ENCODE measurements around the gene DLGAP4.

The DLGAP4 gene

GRCh38 chr20:36336204-36336603 is 30.1 kb downstream of the DLGAP4 start:
- H3K4me3 ChIP-seq (ENCODE audit: insufficient read depth in 1 of 2, low read depth in 1 of 2, low read length in 2 of 2) = no peak overlapping the region
- no peak overlapping the region for H3K9ac ChIP-seq (ENCODE audit: low read length)
- H3K14ac ChIP-seq (ENCODE audit: low read length in 2 of 2) = no peak overlapping the region
- H3K9me3 ChIP-seq (ENCODE audit: control insufficient read depth, low read length) = no peaks in the 10 kb centered on the region
- H3K27ac ChIP-seq (ENCODE audit: low read length, poor library complexity, severe bottlenecking) = no peak overlapping the region
- H2AK5ac ChIP-seq (ENCODE audit: low read length, severe bottlenecking) = no peak overlapping the region
- no peaks in the 10 kb centered on the region for H3K36me3 ChIP-seq (ENCODE audit: control insufficient read depth in 1 of 2, insufficient read depth in 2 of 2, low read depth in 1 of 2, low read length in 2 of 2)
- no peak overlapping the region for H4K8ac ChIP-seq (ENCODE audit: low read length)
- H3K4me1 ChIP-seq (ENCODE audit: control insufficient read depth, insufficient read depth, low read depth, low read length) = no peaks in the 10 kb centered on the region
- H2BK15ac ChIP-seq (ENCODE audit: low read depth, poor library complexity, severe bottlenecking) = no peak overlapping the region
- no peak overlapping the region for H2AFZ ChIP-seq (ENCODE audit: low read depth, low read length)
- H3K4ac ChIP-seq (ENCODE audit: low read depth in 1 of 2, low read length in 2 of 2) = no peak overlapping the region
- peaks cover 51 to 91% of the 10 kb centered on the region in 2 experiments for H3K27me3 ChIP-seq (ENCODE audit: control insufficient read depth in 1 of 2, insufficient read depth in 1 of 2, low read length in 2 of 2)
- no peak overlapping the region for H3K18ac ChIP-seq (ENCODE audit: low read depth in 1 of 2, low read length in 2 of 2)
- H4K91ac ChIP-seq (ENCODE audit: low read length) = no peak overlapping the region
- no peak overlapping the region for H2BK12ac ChIP-seq (ENCODE audit: low read length in 2 of 2)
- no peak overlapping the region for H3K4me2 ChIP-seq (ENCODE audit: low read length, poor library complexity, severe bottlenecking)
- 92% methylated on average over 4 of the region's 4 CpGs for WGBS
- H3K23ac ChIP-seq (ENCODE audit: low read length in 2 of 2) = no peak overlapping the region
- DNase-seq = no peak
- H2BK5ac ChIP-seq (ENCODE audit: low read depth, low read length, poor library complexity, severe bottlenecking) = no peak overlapping the region
- H3K79me1 ChIP-seq (replicated peaks; ENCODE audit: low read length, poor library complexity, severe bottlenecking) = no peaks in the 10 kb centered on the region
- H2BK120ac ChIP-seq (ENCODE audit: low read depth, low read length) = no peak overlapping the region

GRCh38 chr20:36336954-36337704 is 31.0 kb downstream of the DLGAP4 start:
- no peaks in the 10 kb centered on the region for H3K36me3 ChIP-seq (ENCODE audit: control insufficient read depth in 1 of 2, insufficient read depth in 2 of 2, low read depth in 1 of 2, low read length in 2 of 2)
- no peak overlapping the region for H4K8ac ChIP-seq (ENCODE audit: low read length)
- H2BK12ac ChIP-seq (ENCODE audit: low read length in 2 of 2) = no peak overlapping the region
- 72% methylated on average over 12 of the region's 13 CpGs for WGBS
- no peak for DNase-seq
- no peak overlapping the region for H3K4me3 ChIP-seq (ENCODE audit: insufficient read depth in 1 of 2, low read depth in 1 of 2, low read length in 2 of 2)
- no peaks in the 10 kb centered on the region for H3K9me3 ChIP-seq (ENCODE audit: control insufficient read depth, low read length)
- no peak overlapping the region for H3K23ac ChIP-seq (ENCODE audit: low read length in 2 of 2)
- H3K18ac ChIP-seq (ENCODE audit: low read depth in 1 of 2, low read length in 2 of 2) = no peak overlapping the region
- H2AFZ ChIP-seq (ENCODE audit: low read depth, low read length) = no peak overlapping the region
- H3K9ac ChIP-seq (ENCODE audit: low read length) = no peak overlapping the region
- H3K14ac ChIP-seq (ENCODE audit: low read length in 2 of 2) = no peak overlapping the region
- H3K4me2 ChIP-seq (ENCODE audit: low read length, poor library complexity, severe bottlenecking) = no peak overlapping the region
- H2BK120ac ChIP-seq (ENCODE audit: low read depth, low read length) = no peak overlapping the region
- H3K4me1 ChIP-seq (ENCODE audit: control insufficient read depth, insufficient read depth, low read depth, low read length) = no peaks in the 10 kb centered on the region
- H4K91ac ChIP-seq (ENCODE audit: low read length) = no peak overlapping the region
- H3K4ac ChIP-seq (ENCODE audit: low read depth in 1 of 2, low read length in 2 of 2) = no peak overlapping the region
- H2BK5ac ChIP-seq (ENCODE audit: low read depth, low read length, poor library complexity, severe bottlenecking) = no peak overlapping the region
- H2BK15ac ChIP-seq (ENCODE audit: low read depth, poor library complexity, severe bottlenecking) = no peak overlapping the region
- H3K27ac ChIP-seq (ENCODE audit: low read length, poor library complexity, severe bottlenecking) = no peak overlapping the region
- peaks cover 48 to 85% of the 10 kb centered on the region in 2 experiments for H3K27me3 ChIP-seq (ENCODE audit: control insufficient read depth in 1 of 2, insufficient read depth in 1 of 2, low read length in 2 of 2)
- no peaks in the 10 kb centered on the region for H3K79me1 ChIP-seq (replicated peaks; ENCODE audit: low read length, poor library complexity, severe bottlenecking)
- H2AK5ac ChIP-seq (ENCODE audit: low read length, severe bottlenecking) = no peak overlapping the region

GRCh38 chr20:36337886-36338285 is 31.7 kb downstream of the DLGAP4 start:
- Histone ChIP-seq H3K18ac (ENCODE audit: low read depth in 1 of 2, low read length in 2 of 2) (no peak overlapping the region), H3K4ac (ENCODE audit: low read depth in 1 of 2, low read length in 2 of 2) (no peak overlapping the region), H2BK5ac (ENCODE audit: low read depth, low read length, poor library complexity, severe bottlenecking) (no peak overlapping the region), H3K4me3 (ENCODE audit: insufficient read depth in 1 of 2, low read depth in 1 of 2, low read length in 2 of 2) (no peak overlapping the region), H3K79me1 (replicated peaks; ENCODE audit: low read length, poor library complexity, severe bottlenecking) (no peaks in the 10 kb centered on the region), H3K14ac (ENCODE audit: low read length in 2 of 2) (no peak overlapping the region), H3K23ac (ENCODE audit: low read length in 2 of 2) (no peak overlapping the region), H3K4me2 (ENCODE audit: low read length, poor library complexity, severe bottlenecking) (no peak overlapping the region), H3K9ac (ENCODE audit: low read length) (no peak overlapping the region), H3K4me1 (ENCODE audit: control insufficient read depth, insufficient read depth, low read depth, low read length) (no peaks in the 10 kb centered on the region), H2BK120ac (ENCODE audit: low read depth, low read length) (no peak overlapping the region), H2AK5ac (ENCODE audit: low read length, severe bottlenecking) (no peak overlapping the region), H2AFZ (ENCODE audit: low read depth, low read length) (no peak overlapping the region), H4K8ac (ENCODE audit: low read length) (no peak overlapping the region), H3K27ac (ENCODE audit: low read length, poor library complexity, severe bottlenecking) (no peak overlapping the region), H3K36me3 (ENCODE audit: control insufficient read depth in 1 of 2, insufficient read depth in 2 of 2, low read depth in 1 of 2, low read length in 2 of 2) (no peaks in the 10 kb centered on the region), H3K9me3 (ENCODE audit: control insufficient read depth, low read length) (no peaks in the 10 kb centered on the region), H3K27me3 (ENCODE audit: control insufficient read depth in 1 of 2, insufficient read depth in 1 of 2, low read length in 2 of 2) (peaks cover 42 to 82% of the 10 kb centered on the region in 2 experiments), H2BK15ac (ENCODE audit: low read depth, poor library complexity, severe bottlenecking) (no peak overlapping the region), H4K91ac (ENCODE audit: low read length) (no peak overlapping the region), H2BK12ac (ENCODE audit: low read length in 2 of 2) (no peak overlapping the region)
- no peak for DNase-seq
- 84% methylated on average over 4 of the region's 4 CpGs for WGBS

GRCh38 chr20:36339646-36340592 is 33.8 kb downstream of the DLGAP4 start:
- H2AFZ ChIP-seq (ENCODE audit: low read depth, low read length) = no peak overlapping the region
- H3K9me3 ChIP-seq (ENCODE audit: control insufficient read depth, low read length) = no peaks in the 10 kb centered on the region
- H4K91ac ChIP-seq (ENCODE audit: low read length) = no peak overlapping the region
- no peaks in the 10 kb centered on the region for H3K79me1 ChIP-seq (replicated peaks; ENCODE audit: low read length, poor library complexity, severe bottlenecking)
- no peak overlapping the region for H3K9ac ChIP-seq (ENCODE audit: low read length)
- H3K27me3 ChIP-seq (ENCODE audit: control insufficient read depth in 1 of 2, insufficient read depth in 1 of 2, low read length in 2 of 2) = peaks cover 24 to 74% of the 10 kb centered on the region in 2 experiments
- H3K14ac ChIP-seq (ENCODE audit: low read length in 2 of 2) = no peak overlapping the region
- H2BK5ac ChIP-seq (ENCODE audit: low read depth, low read length, poor library complexity, severe bottlenecking) = no peak overlapping the region
- no peak overlapping the region for H3K4me2 ChIP-seq (ENCODE audit: low read length, poor library complexity, severe bottlenecking)
- H3K4ac ChIP-seq (ENCODE audit: low read depth in 1 of 2, low read length in 2 of 2) = no peak overlapping the region
- H2BK15ac ChIP-seq (ENCODE audit: low read depth, poor library complexity, severe bottlenecking) = no peak overlapping the region
- no peak overlapping the region for H2BK12ac ChIP-seq (ENCODE audit: low read length in 2 of 2)
- no peak overlapping the region for H4K8ac ChIP-seq (ENCODE audit: low read length)
- DNase-seq = no peak
- no peak overlapping the region for H3K23ac ChIP-seq (ENCODE audit: low read length in 2 of 2)
- 68% methylated on average over 22 of the region's 24 CpGs for WGBS
- H2BK120ac ChIP-seq (ENCODE audit: low read depth, low read length) = no peak overlapping the region
- H3K27ac ChIP-seq (ENCODE audit: low read length, poor library complexity, severe bottlenecking) = no peak overlapping the region
- no peaks in the 10 kb centered on the region for H3K4me1 ChIP-seq (ENCODE audit: control insufficient read depth, insufficient read depth, low read depth, low read length)
- no peak overlapping the region for H2AK5ac ChIP-seq (ENCODE audit: low read length, severe bottlenecking)
- no peak overlapping the region for H3K4me3 ChIP-seq (ENCODE audit: insufficient read depth in 1 of 2, low read depth in 1 of 2, low read length in 2 of 2)
- H3K18ac ChIP-seq (ENCODE audit: low read depth in 1 of 2, low read length in 2 of 2) = no peak overlapping the region
- H3K36me3 ChIP-seq (ENCODE audit: control insufficient read depth in 1 of 2, insufficient read depth in 2 of 2, low read depth in 1 of 2, low read length in 2 of 2) = no peaks in the 10 kb centered on the region
